Nephron progenitor cell (in vitro differentiated cells): ENCODE data around the gene CCT3.

ENCODE experiments used
- DNase-seq: peaks from one replicate; pipeline ENCODE4 v3.0.0; 2021
- H3K27ac Mint-ChIP-seq: 2 replicates; pipeline ENCODE4 v1.8.0; 2021; ENCODE audit warnings: mild to moderate bottlenecking, moderate library complexity, mixed read lengths
- H3K27me3 Mint-ChIP-seq: 2 replicates; pipeline ENCODE4 v1.8.0; 2021; ENCODE audit warnings: mild to moderate bottlenecking, low read depth, mixed read lengths; ENCODE audit not compliant: poor library complexity
- H3K36me3 Mint-ChIP-seq: 2 replicates; pipeline ENCODE4 v1.8.0; 2021; ENCODE audit warnings: low read depth, mixed read lengths
- H3K4me1 Mint-ChIP-seq: 2 replicates; pipeline ENCODE4 v1.8.0; 2021; ENCODE audit warnings: mixed read lengths
- H3K4me3 Mint-ChIP-seq: 2 replicates; pipeline ENCODE4 v1.8.0; 2021; ENCODE audit warnings: mild to moderate bottlenecking, moderate library complexity, mixed read lengths
- H3K9me3 Mint-ChIP-seq: 2 replicates; pipeline ENCODE4 v1.8.0; 2021; ENCODE audit warnings: mild to moderate bottlenecking, moderate library complexity, mixed read lengths
- TF ChIP-seq, protein P1 (sequence below): fragments of 200-600 bp; sonication (generic); IDR thresholded peaks from 2 replicates; pipeline ENCODE4 v1.5.0; 2021; ENCODE audit warnings: antibody characterized with exemption

Gene CCT3

DNA sequence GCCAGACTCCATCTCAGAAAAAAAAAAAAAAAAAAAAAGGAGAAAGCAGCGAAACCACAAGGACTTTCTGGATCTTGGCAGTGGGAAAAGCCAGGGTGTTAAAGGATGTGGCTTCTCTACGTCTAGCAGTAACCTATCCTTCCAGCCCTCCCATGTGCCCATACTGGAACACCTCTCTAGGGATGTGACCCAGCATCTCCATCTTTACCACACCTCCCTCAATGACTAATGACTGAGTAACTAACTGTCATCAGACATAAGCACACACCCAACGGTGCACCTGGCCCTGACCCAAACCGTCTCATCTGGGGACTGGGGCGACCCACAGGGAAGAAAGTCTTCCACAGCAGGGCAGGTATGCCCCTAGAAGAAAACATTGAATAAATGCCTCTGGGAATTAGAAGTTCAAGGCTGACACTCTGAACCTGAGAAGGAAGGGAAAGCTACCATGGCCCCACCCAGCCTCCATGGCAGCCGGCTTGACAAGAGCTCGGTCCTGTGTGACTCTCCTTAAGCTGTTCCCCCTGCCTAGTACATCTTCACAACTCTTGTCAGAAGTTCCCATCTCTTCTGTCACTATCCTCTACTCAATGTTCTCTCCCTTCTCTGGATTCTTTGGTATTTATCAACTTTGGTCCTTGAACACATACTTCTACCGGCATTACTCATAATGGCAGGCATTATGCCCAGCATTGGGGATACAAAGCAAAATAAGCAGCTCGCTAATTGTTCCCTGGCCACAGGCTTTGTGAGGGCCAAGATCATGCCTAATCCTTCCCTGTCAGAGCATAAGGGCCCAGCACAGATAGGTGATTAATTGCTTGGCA is 75.4 kb downstream of the CCT3 start:
- DNase-seq, result no peak
- Mint-ChIP-seq H3K4me1 (no peaks in the 10 kb centered on the region), H3K4me3 (no peak overlapping the region), H3K27me3 (no peaks in the 10 kb centered on the region), H3K27ac (no peak overlapping the region), H3K36me3 (peaks cover 85% of the 10 kb centered on the region), H3K9me3 (no peaks in the 10 kb centered on the region)
- TF ChIP-seq, protein P1, sequence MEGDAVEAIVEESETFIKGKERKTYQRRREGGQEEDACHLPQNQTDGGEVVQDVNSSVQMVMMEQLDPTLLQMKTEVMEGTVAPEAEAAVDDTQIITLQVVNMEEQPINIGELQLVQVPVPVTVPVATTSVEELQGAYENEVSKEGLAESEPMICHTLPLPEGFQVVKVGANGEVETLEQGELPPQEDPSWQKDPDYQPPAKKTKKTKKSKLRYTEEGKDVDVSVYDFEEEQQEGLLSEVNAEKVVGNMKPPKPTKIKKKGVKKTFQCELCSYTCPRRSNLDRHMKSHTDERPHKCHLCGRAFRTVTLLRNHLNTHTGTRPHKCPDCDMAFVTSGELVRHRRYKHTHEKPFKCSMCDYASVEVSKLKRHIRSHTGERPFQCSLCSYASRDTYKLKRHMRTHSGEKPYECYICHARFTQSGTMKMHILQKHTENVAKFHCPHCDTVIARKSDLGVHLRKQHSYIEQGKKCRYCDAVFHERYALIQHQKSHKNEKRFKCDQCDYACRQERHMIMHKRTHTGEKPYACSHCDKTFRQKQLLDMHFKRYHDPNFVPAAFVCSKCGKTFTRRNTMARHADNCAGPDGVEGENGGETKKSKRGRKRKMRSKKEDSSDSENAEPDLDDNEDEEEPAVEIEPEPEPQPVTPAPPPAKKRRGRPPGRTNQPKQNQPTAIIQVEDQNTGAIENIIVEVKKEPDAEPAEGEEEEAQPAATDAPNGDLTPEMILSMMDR, result no peak

DNA sequence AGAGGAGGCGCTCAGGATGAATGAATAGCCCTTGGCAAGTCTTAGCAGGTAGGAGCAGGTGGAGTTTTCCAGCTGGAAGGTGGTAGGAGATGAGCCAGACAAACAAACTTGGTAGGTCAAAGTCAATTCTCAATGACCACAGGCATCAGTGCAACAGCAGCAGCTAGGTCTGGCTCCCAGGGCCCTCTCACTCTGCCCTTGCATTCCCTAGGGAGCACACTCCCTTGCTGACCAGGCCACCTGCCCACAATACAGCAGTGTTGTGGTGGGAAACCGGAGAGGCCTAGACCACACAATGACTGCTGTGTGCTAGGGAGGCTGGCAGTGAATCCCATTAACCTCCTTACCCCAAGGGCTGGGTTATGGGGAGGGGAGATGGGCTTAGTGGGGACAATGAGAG is 77.2 kb downstream of the CCT3 start:
- TF ChIP-seq, protein P1, result no peak
- Mint-ChIP-seq H3K4me1 (no peaks in the 10 kb centered on the region), H3K9me3 (no peaks in the 10 kb centered on the region), H3K27ac (no peak overlapping the region), H3K36me3 (peaks cover 81% of the 10 kb centered on the region), H3K27me3 (no peaks in the 10 kb centered on the region), H3K4me3 (no peak overlapping the region)
- no peak for DNase-seq

DNA sequence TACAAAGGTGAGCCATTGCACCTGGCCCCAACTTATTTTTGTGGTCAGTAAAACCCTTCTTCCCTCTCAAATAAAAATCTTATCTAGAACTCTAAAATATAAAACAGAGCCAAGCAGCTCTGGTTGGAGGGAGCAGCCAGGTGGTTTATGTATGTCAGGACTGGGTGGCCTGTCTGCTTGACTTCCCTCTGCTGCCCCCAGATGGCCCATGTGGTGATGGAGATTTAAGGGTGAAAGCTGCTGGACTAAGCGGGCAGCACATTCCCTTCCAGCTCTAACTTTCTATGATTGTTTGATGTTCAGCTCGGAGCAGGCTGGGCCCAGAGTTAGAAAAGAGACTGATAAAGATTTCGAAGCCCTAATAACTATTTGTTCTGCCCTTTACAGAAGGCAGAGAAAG is 78.3 kb downstream of the CCT3 start:
- TF ChIP-seq, protein P1, result no peak
- Mint-ChIP-seq H3K27me3 (no peaks in the 10 kb centered on the region), H3K27ac (peak overlapping the region; percentile 82), H3K4me3 (no peak overlapping the region), H3K36me3 (peaks cover 74% of the 10 kb centered on the region), H3K9me3 (no peaks in the 10 kb centered on the region), H3K4me1 (no peaks in the 10 kb centered on the region)
- DNase-seq, result no peak
